Pancreas (tissue), 10 donors: ENCODE data around the gene SEPHS1. TPM values are rescaled to one million over a fixed set of nuclear protein-coding genes. Genes with fewer than 3 reads are reported as not detected.

Source experiments
- ATAC-seq, 4 donors: fragments of 200-7000 bp; cut with Tn5 transposase; one replicate each; pipeline versions ENCODE4 v1.8.0 to v1.9.1; 2020; ENCODE audit warnings: mild to moderate bottlenecking in 4 of 4, moderate library complexity in 4 of 4
- DNase-seq, 6 donors: peaks; one replicate each; pipeline ENCODE4 v3.0.0-alpha.2; 2020
- FAIRE-seq: peaks from 2 replicates; lab custom pipeline; 2012; peaks lifted over from hg19 to GRCh38; lab: Jason Lieb, UNC
- H3K27ac ChIP-seq, 4 donors: fragments of 200-600 bp; sonication (generic); 1 replicate in 3 of 4; 2 replicates in 1 of 4; pipeline versions ENCODE4 v1.5.0 to v1.8.0; 2020
- H3K27me3 ChIP-seq, 4 donors: fragments of 200-600 bp; one replicate each; pipeline ENCODE4 v1.8.0; 2021
- H3K36me3 ChIP-seq, 3 donors: fragments of 200-600 bp; sonication (generic) in 1 of 3; one replicate each; pipeline versions ENCODE4 v1.5.0 to v1.8.0; 2020 to 2021
- H3K4me1 ChIP-seq, 3 donors: fragments of 200-600 bp; one replicate each; pipeline ENCODE4 v1.8.0; 2021
- H3K4me3 ChIP-seq, 4 donors: fragments of 200-600 bp; sonication (generic) in 2 of 4; one replicate each; pipeline versions ENCODE4 v1.5.0 to v1.8.0; 2020 to 2021
- H3K9me3 ChIP-seq, 4 donors: fragments of 200-600 bp; one replicate each; pipeline ENCODE4 v1.8.0; 2021
- WGBS, 2 donors: extraction: QIAGEN DNeasy Blood & Tissue Kit; methylation state at CpG; one replicate each; pipeline ENCODE4 v1.1.7; 2013; 5-methylcytosine and 5-hydroxymethylcytosine counted together
- intact Hi-C, 3 donors: fragments of 100-400 bp; cut with DNase I; formaldehyde crosslinking; loops; one replicate each; pipeline versions ENCODE4 v1.11.1 to v1.14.2; 2022
- polyA plus RNA-seq, 2 donors: library from polyadenylated mRNA; stranded (reverse); fragments of 200-250 nt; gene quantifications; one replicate each; pipeline ENCODE4 v1.2.3, GENCODE V29; 2013
- total RNA-seq, 6 donors: library from RNA; stranded (reverse); fragmentation: NEBNext Ultra II Directional in 4 of 6; extraction: Animal tissue kit (Norgen Biotek cat#: 25700) in 4 of 6; gene quantifications; one replicate each; pipeline versions ENCODE4 v1.2.1 to v1.2.4, GENCODE V29; 2021 to 2023
- TF ChIP-seq, protein P1 (sequence below), 4 donors: fragments of 200-600 bp; sonication (generic) in 3 of 4; IDR thresholded peaks; one replicate each; pipeline versions ENCODE4 v1.5.0 to v1.8.0; 2021; ENCODE audit warnings: antibody characterized with exemption in 4 of 4
- donor health status: healthy with polysubstance abuse.
- donor health status: DM: no; HTN: no; CAD: no; lungs with moderate emphysema.
- donor health status: DM: no; HTN: no; CAD: no.
- donor health status: control.
- donor health status: control.
- donor health status: Bipolar disorder and iron deficiency.
- donor health status: DM: yes; HTN: yes; CAD: no.
- donor health status: DM: no; HTN: no; CAD: no.
- donor health status: DM: no; HTN: no; CAD: no.
- donor health status: DM: yes; HTN: yes; CAD: no.

The SEPHS1 gene
- total and polyA plus RNA-seq, 8 donors: 14.3 to 24.6 (median 19.7) TPM

DNA sequence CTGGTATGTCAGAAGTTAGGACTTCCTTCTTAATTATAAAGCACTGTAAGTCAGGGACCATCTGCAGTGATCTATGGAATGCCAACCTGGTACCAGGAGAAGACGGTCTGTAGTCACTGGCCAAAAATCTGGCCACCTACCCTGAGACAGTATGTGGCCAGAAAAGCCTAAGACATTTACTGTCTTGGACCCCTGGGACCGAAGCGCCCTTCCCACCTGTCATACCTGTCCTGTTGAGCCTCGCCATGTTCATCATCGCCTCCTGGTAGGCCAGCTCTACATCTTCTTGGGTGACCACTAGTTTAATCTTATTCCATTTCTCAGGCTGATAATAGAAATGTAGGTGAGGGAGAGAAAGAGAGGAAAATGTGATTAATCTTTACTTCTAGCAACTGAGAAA, 20.0 kb downstream of the SEPHS1 start:
- Histone ChIP-seq H3K27ac (no peak overlapping the region), H3K9me3 (no peaks in the 10 kb centered on the region), H3K27me3 (no peaks in the 10 kb centered on the region), H3K4me3 (no peak overlapping the region), H3K4me1 (no peaks in the 10 kb centered on the region), H3K36me3 (peaks cover 4 to 62% (median 6%) of the 10 kb centered on the region in 3 donors)
- TF ChIP-seq, protein P1, sequence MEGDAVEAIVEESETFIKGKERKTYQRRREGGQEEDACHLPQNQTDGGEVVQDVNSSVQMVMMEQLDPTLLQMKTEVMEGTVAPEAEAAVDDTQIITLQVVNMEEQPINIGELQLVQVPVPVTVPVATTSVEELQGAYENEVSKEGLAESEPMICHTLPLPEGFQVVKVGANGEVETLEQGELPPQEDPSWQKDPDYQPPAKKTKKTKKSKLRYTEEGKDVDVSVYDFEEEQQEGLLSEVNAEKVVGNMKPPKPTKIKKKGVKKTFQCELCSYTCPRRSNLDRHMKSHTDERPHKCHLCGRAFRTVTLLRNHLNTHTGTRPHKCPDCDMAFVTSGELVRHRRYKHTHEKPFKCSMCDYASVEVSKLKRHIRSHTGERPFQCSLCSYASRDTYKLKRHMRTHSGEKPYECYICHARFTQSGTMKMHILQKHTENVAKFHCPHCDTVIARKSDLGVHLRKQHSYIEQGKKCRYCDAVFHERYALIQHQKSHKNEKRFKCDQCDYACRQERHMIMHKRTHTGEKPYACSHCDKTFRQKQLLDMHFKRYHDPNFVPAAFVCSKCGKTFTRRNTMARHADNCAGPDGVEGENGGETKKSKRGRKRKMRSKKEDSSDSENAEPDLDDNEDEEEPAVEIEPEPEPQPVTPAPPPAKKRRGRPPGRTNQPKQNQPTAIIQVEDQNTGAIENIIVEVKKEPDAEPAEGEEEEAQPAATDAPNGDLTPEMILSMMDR (IDR thresholded peaks at IDR 0.05): no peak
- DNase-seq (no peak), ATAC-seq (no peak), FAIRE-seq (no peak)
- intact Hi-C loops: no loop called here
- WGBS, 2 donors: 92 to 97% methylated on average over 5 of the region's 5 CpGs

DNA sequence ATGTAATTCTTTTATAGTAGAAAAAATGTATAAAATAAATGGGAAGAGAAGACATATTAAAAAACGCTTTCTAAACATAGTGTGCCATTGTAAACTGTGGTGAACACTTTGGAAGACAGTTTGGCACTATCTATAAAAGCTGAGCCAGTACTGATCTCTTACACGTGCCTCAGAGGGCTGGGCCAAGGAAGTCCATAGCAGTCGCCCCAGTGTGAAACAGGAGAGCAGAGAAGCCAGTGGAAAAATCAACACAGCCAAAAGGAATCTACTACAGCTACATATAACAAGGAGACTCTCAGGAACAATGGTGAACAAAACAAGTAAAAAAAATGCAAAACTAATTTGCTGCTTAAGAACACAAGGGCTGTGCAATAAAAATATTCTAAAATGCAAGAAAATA, 20.6 kb downstream of the SEPHS1 start:
- FAIRE-seq: no peak
- H3K4me3 ChIP-seq: no peak overlapping the region
- H3K9me3 ChIP-seq: no peaks in the 10 kb centered on the region
- no peaks in the 10 kb centered on the region for H3K4me1 ChIP-seq
- TF ChIP-seq, protein P1 (IDR thresholded peaks at IDR 0.05): no peak
- intact Hi-C loops: no loop called here
- DNase-seq: no peak
- H3K36me3 ChIP-seq: peaks cover 6 to 63% (median 8%) of the 10 kb centered on the region in 3 donors
- H3K27ac ChIP-seq: no peak overlapping the region
- ATAC-seq: no peak
- WGBS, 2 donors: 26 to 32% methylated on average over 3 of the region's 3 CpGs
- H3K27me3 ChIP-seq: no peaks in the 10 kb centered on the region

DNA sequence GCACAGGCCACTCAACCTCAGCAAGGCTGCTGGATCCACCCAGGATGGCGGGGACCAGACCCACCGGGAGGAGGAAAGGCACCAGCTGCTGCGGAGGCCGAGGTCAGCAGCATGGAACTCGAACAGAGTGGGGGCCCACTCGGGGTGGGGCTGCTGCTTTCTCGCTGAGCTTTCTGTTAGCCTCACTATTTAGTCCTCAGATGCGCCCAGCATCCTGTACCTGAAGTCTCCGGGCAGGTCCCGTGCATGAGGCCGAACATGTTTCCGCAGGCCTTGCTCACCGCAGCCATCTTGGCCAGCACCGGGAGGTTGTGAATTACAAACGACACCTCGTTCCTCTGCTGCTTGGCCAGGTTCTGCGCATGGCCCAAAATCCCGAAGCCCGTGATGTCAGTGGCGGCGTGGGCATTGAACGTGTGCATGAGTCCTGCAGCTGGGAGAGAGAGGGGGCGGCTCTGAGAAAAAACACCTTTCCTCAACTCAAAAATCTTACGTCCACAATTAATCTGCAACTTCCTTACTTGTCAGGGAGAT, 25.4 kb downstream of the SEPHS1 start:
- intact Hi-C loops: no loop called here
- TF ChIP-seq, protein P1 (IDR thresholded peaks at IDR 0.05): no peak
- H3K9me3 ChIP-seq: no peaks in the 10 kb centered on the region
- DNase-seq (no peak), ATAC-seq (no peak), FAIRE-seq (no peak)
- no peaks in the 10 kb centered on the region for H3K27me3 ChIP-seq
- H3K36me3 ChIP-seq: peaks cover 0 to 48% (median 11%) of the 10 kb centered on the region in 3 donors
- no peak overlapping the region for H3K4me3 ChIP-seq
- H3K4me1 ChIP-seq: no peaks in the 10 kb centered on the region
- H3K27ac ChIP-seq: no peak overlapping the region
- WGBS, 2 donors: 95 to 96% methylated on average over 24 of the region's 24 CpGs

DNA sequence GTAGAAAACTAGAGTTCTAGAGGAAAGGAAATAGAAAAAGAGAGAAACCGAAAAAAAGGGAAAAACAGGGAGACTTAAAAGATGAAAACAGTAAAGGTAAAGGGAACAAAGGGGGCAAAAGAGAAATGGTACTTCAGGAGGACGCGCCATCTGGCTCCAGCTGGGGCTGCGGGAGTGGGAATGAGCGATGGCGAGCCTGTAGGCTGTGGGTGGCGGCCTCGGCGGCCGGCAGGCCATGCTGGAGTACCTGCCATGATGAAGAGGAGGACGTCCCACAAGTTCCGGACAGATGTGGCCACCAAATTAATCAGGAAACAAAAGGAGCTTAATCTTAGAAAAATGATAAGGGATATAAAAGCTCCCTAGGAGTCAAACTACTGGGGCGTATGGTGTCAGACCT, 26.5 kb downstream of the SEPHS1 start:
- intact Hi-C loops: no loop called here
- Histone ChIP-seq H3K4me1 (no peaks in the 10 kb centered on the region), H3K27me3 (no peaks in the 10 kb centered on the region), H3K36me3 (peaks cover 0 to 40% (median 11%) of the 10 kb centered on the region in 3 donors), H3K27ac (no peak overlapping the region), H3K4me3 (no peak overlapping the region), H3K9me3 (no peaks in the 10 kb centered on the region)
- ATAC-seq (no peak), DNase-seq (no peak), FAIRE-seq (no peak)
- TF ChIP-seq, protein P1 (IDR thresholded peaks at IDR 0.05): no peak
- WGBS, 2 donors: 93 to 96% methylated on average over 13 of the region's 13 CpGs

DNA sequence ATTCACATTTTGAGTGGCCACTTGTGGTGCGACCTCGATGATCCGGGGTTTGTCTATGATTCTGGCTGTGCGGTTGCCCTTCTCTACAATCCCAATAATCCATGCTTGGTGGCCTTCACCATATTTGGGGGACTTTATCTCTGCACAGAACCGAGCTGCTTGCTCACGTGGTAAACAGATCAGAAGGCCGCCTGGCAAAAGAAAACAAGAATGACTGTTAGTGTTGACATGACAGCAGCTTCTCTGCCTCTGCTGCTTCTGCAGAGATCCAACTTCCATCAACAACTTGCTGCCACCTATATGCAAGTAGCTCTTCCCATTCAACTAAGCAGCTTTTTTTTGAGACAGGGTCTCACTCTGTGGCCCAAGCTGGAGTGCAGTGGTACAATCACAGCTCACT, 28.9 kb downstream of the SEPHS1 start:
- H3K36me3 ChIP-seq: peaks cover 0 to 30% (median 11%) of the 10 kb centered on the region in 3 donors
- TF ChIP-seq, protein P1 (IDR thresholded peaks at IDR 0.05): no peak
- H3K4me3 ChIP-seq: no peak overlapping the region
- FAIRE-seq (no peak), DNase-seq (no peak), ATAC-seq (no peak)
- H3K27me3 ChIP-seq: no peaks in the 10 kb centered on the region
- H3K9me3 ChIP-seq: no peaks in the 10 kb centered on the region
- H3K4me1 ChIP-seq: no peaks in the 10 kb centered on the region
- WGBS, 2 donors: 82 to 83% methylated on average over 7 of the region's 7 CpGs
- H3K27ac ChIP-seq: no peak overlapping the region
- intact Hi-C loops: no loop called here
